HG03558 (cell line): ENCODE data around the gene TFF3.

ENCODE experiments used
- ATAC-seq: cut with Tn5 transposase; IDR thresholded peaks from one replicate; pipeline ENCODE4 v1.9.1; 2021; ENCODE audit warnings: moderate number of reproducible peaks; ENCODE audit not compliant: unreplicated experiment; ENCODE audit errors: extremely low read depth

Gene TFF3

GRCh38 chr21:42347601-42348327 is 32.6 kb upstream of the TFF3 start:
- no peak for ATAC-seq

DNA sequence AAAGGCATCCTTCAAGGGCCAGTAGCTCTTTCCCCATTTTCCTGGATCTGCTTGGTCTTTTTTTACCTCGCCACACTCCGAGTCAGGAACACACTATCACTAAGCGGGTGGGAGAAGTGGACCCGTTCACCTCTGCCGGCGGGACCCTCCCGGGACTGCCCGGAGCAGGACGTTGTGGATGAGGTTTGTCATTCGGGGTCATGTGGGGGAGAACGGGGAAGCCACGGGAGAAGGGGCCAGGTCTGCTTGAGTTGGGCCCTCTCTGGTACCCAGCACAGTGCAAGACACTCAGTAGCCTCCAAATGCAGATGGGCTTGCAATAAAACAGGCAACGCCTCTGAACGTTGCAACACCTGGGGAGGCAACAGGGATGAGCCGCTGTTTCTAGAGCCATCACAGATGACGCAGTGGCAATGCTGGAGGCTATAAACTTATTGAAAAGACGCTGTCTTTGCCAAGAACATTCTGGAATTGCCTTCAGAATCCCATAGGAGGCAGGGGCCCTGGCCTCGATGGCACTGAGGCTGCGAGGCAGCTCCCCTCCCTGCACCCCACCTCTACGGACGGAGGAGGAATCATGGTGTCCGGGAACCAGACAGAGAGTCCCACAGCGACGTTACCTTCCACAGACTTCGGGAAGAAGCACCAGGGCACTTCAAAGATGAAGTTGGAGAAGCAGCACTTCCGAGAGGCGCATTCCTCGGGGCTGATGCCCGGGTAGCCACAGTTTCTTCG is 31.8 kb upstream of the TFF3 start:
- ATAC-seq = no peak

DNA sequence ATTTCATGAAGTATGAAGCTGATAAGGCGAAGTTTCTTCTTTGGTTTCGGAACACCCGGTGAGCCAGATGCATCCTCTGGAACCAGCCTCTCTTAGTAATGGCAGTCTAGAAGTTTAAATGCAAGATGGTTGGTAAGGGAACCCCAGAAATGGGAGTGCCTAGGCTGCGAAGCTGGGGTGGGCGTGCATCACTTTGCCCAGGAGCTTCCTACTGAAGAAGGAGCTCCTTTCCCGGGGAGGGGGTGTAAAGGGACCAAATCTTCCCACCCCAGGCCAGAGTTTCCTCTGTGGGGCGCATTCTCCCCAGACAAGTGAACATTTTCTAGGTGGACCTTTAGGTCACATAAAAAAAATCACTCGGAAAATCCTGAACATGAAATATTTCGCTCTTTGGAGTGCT is 31.2 kb upstream of the TFF3 start:
- no peak for ATAC-seq

DNA sequence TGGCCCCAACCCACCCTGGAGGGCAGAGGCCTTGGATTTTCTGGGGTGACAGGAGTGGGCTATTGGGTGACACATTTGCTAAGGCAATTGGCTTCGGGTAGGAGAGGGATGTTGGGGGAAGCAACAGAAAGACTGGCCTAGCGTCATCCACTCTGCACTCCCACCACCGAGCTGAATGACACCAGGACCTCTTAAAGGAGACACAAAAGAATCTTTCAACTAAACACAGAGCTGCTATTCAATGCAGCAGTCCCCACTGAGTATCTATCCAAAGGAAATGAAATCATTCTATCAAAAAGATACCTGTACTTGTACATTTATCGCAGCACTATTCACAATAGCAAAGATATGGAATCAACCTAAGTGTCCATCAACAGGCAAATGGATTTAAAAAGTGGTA is 29.4 kb upstream of the TFF3 start:
- no peak for ATAC-seq

- no peak for ATAC-seq
Measured at GRCh38 chr21:42343963-42344510, 28.8 kb upstream of the TFF3 start.

DNA sequence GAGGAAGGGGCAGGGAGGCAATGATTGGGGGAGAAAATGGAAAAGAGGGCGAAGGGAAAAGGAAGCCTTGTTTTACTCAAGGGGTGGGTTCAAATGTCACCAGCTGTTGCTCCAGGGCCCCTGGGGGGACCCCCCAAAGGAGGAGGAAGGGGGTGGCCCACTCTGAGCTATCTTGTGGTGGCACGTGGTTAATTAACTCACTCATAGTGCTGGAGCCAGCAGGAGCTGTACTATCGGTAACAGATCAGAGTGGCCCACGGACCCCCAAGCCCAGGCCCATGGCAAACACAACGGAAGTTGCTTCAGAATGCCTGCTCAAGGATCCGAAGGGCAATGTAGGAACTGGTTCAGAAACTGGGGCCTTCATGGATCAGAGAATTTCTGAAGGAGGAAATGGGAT is 28.3 kb upstream of the TFF3 start:
- ATAC-seq = no peak

- no peak for ATAC-seq
Measured at GRCh38 chr21:42343101-42343500, 27.9 kb upstream of the TFF3 start.

DNA sequence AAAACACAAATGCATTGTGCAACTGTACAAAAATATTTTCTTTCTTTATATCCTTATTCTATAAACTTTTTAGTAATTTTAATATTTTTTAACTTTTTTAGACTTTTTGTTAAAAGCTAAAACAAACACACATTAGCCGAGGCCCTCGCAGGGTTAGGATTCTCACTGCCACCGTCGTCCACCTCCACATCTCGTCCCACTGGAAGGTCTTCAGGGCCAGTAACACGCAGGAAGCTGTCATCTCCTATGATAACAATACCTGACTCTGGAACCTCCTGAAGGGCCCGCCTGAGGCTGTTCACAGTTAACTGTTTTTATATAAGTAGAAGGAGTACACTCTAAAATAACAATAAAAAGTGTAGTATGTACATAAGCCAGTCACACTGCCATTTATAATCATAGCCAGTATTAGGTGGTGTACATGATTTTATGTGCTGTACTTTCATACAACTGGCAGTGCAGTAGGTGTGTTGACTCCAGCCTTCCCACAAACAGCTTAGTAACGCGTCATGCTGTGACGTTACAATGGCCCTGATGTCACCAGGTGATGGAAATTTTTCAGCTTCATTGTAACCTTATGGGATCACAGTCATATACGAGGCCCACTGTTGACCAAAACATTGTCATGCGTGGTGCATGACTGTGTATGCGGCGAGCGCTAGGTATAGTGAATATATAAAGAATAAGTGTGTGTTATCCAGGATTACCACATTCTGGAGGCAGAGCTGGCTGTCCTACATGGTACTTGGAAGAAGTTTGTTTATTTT is 26.8 kb upstream of the TFF3 start:
- no peak for ATAC-seq

DNA sequence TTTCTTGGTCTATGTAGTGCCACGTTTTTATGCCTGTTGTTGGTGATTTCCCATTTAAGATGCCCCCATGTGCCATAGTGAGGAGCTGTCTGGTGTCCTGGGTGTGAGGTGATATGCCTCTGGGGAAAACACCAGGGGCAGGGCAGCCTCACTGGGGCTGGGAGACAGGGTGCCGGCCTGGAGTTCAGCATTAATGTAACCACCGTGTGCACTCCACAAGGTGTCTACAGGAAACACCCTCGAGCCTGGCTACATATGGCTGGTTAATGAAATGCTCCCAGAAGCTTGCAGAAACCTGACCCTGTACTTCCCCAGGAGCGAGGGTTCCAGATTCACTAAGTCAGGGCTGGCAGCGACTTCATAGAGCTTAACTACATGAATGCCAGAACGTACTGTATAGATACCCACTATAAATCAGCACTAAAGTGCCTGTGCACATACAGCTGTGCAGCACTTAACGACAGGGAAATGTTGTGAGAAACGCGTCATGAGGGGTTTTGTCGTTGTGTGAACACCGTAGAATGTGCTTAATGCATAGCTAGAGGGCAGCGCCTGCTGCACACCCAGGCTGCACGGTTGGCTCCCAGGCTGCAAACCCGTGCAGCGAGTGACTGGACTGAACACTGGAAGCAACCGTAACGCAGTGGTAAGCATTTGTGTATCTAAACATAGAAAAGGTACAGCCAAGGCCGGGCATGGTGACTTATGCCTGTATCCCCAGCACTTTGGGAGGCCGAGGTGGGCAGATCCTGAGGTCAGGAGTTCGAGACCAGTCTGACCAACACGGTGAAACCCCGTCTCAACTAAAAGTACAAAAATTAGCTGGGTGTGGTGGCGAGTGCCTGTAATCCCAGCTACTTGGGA is 25.2 kb upstream of the TFF3 start:
- ATAC-seq = no peak

- ATAC-seq = no peak
Measured at GRCh38 chr21:42338729-42339715, 23.8 kb upstream of the TFF3 start.

DNA sequence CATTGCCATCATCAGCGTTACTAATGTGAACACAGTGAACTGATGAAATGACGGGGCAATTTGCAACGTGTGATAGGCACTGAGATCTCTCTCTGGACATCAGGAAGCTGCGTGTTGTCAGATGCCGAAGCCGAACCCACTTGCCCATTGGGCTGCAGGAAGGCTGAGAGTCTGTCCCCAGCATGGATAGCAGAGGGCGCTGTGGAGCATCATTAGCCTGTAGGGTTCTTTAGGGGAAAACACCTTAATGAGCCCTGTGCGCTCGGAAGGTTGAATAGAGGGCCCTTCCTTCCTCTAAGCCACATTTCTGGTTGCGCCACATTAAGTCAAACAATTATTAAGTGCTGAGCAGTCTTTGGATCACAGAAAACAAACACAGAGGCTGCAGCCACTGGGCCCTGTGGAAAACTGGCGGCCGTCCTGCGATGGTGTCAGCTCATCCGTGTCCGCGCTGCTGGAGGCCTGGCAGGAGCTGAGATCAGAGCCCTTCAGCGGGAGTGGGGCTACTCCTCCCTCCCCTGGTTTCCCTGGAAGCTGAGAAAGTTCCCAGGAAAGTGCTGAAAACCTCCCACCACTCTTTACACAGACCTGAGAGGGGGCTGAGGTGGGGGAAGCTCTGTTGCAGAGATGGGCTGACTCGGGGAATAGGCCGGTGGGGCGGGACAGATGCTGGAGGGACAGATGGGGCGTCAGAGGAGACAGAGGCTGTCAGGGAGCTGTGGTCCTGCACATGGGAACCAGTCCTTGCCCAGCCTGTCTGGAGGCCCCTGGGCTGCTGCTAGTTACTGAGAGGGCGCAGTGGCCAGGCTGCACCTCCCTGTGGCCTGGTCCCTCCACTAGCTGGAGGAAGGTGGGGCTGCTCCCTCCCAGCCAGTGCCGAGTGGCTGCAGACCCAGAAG is 22.9 kb upstream of the TFF3 start:
- ATAC-seq = no peak

DNA sequence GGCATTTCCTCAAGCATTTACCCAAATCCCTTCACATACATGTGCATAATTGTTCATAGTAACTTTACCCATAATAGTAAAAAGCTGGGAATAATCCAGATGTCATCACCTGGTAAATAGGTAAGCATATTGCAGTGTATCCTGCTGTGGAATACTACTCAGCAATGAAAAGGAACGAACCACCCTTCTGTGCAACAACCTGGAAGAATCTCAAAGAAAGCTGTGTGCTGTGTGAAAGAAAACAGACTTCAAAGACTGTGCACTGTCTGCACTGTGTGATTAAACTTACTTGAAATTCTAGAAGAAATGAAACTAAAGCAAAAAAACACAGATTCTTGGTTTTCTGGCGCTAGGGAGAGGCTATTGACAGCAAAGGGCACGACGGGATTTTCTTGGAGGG is 22.1 kb upstream of the TFF3 start:
- no peak for ATAC-seq

GRCh38 chr21:42336054-42336453 is 20.8 kb upstream of the TFF3 start:
- no peak for ATAC-seq

DNA sequence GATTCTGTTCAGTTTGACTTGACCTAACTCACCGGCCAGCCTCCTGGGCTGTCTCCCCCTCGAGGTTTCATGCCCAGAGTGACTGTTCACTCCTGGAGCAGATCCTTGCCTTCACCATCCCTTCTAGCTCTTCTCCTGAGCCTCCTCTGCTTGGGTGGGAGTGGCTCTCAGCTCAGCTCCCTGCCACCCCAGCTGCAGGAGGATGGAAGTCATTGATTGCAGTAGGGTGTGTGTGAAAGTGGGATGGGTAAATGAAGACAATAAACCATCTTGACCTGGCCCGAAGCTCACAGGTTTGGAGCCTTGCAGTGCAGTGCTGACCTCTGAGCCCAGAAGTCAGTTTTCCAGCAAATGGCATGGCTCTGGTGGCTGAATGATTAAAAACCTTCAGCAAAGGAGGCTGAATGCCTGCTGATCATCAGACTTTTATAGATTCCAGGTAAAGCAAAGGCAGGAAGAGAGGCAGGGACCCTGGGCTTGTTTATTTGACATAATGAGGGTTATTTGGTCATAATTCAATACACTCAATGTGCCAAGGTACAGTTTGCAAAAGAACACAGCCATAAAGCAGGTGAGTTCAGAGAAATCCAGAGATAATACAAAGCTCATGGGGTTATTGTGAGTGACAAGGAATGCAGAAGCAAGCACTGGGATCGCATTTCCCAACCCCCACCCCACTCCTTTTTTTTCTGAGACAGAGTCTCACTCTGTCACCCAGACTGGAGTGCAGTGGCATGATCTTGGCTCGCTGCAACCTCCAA is 17.5 kb upstream of the TFF3 start:
- no peak for ATAC-seq

GRCh38 chr21:42331660-42332059 is 16.5 kb upstream of the TFF3 start:
- ATAC-seq = no peak

DNA sequence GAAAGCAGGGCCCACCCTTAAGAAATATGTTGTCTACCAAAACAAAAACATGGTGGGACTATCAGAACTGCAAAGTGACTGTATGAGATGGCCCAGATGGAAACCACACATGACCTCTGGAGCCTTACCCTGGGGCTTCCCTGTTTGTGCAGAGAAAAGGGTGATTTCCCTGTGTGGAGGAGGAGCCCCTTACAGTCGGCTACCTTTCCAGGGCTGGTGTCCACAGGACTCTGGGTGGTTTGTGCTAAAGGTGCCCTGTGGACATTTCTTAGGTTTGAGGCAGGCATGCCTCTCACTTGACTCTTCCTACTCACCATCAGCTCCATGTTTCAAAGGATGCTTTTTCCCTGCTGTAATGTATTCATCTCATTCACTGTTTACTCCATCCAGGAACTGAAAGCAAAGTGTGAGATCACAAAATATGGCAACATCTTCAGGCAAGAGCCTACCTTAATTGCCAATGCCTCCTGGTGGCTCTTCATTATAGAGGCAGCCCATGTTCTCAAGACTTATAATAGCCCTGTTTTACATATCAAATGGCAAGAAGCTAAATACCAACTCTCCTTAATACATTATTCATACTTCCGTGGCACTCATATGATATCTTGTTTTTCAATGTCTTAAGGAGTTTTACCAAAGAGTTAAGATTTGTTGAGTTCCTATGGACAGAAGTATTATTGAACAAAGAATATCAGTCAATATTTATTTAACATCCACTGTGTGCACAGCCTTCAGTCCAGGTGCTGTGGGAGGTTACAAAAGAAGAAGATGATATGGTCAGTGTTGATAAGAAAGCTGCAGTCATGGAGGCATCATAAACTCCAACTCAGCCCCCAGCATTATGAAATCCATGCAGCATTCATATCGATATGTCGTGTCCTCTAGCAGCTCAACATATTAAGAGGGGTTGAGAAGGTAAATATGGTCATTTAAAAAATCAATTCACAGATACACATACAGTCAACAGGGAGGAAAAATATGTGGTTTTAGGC is 15.5 kb upstream of the TFF3 start:
- no peak for ATAC-seq
